ENCODE data around the gene DDR1.
"Not testable (repeated sequence)": the region's sequence is repeated elsewhere in the genome, so short reads cannot be mapped to it uniquely, and the experiment has no call there.

Gene DDR1

GRCh38 chr6:30883685-30884520 is at the start of gene DDR1:
TSS of gene DDR1 (plus strand) at chr6:30884519. CDS start at chr6:30888730, 4,211 bp downstream.
- peak; percentile 36 for DNase-seq

DNA sequence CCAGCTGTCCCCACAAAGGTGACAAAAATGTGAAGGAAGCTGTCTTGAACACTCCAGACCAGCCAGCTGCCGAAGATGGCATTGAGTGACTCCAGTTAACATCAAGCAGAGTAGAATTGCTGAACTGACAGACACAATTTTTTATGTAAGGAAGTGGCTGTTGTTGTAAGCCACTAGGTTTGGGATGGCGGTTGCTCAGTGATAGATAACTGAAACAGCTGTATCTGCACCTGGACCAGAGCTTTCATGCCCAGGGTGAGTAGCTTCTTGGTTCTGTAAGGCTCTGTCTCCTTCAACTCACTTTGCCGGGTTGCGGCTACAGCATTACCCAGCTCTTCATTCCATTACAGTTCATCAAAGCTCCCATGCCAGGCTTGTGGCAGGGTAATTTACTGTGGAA is 49.7 kb upstream of the DDR1 start:
- DNase-seq: no peak

DNA sequence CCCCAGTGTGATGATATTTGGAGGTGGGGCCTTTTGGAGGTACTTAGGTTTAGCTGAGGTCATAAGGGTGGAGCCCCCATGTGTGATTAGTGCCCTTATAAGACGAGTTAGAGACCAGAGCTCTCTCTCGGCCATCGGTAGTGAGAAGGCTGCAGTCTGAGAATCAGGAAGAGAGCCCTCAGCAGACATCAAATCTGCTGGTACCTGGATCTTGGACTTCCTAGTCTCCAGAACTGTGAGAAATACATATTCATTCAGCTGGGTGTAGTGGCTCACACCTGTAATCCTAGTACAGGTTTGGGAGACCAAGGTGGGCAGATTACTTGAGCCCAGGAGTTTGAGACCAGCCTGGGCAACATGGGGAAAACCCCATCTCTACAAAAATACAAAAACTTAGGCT is 48.7 kb upstream of the DDR1 start:
- DNase-seq: no peak

DNA sequence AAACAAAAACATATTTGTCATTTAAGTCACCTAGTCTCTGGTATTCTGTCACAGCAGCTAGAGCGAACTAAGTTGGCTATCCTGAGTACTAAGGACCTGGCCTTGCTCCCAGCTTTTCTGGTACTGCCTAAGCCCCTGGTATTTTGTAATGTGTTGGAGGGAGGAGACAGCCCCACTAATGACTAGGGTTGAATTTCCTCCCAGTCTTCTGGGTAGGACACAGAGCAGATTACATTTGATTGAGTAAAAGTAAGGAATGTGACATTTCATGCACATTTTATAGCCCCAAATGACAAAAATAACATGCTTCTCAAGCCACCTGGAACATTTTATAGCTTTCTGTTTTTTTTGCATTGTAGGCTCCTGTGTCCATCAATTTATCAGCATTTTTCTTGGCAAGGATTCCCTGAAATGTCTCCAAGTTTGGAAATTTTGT is 47.9 kb upstream of the DDR1 start:
- DNase-seq: no peak

GRCh38 chr6:30836957-30837356 is 47.4 kb upstream of the DDR1 start:
- no peak for DNase-seq

- no peak for DNase-seq
Observed at GRCh38 chr6:30837432-30837831, 46.9 kb upstream of the DDR1 start.

DNA sequence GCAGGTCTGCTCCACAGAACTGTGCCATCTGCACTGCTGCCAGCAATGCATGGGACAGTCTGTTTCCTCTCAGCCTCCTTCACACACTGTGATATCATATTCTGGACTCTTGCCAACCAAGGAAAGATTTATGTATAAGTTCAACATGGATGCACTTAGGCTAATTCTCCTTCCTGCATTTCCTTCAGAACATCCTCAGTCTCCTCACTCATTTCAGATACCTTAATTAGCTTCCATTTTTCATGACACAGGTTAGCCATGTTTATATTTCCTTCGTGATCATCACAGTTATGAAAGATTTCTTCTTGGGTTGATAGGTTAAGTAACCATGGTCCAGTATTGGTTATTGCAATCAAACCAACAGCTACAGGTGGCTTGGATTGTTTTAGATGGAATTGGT is 46.4 kb upstream of the DDR1 start:
- no peak for DNase-seq

- no peak for DNase-seq
Observed at GRCh38 chr6:30839671-30840070, 44.6 kb upstream of the DDR1 start.

DNA sequence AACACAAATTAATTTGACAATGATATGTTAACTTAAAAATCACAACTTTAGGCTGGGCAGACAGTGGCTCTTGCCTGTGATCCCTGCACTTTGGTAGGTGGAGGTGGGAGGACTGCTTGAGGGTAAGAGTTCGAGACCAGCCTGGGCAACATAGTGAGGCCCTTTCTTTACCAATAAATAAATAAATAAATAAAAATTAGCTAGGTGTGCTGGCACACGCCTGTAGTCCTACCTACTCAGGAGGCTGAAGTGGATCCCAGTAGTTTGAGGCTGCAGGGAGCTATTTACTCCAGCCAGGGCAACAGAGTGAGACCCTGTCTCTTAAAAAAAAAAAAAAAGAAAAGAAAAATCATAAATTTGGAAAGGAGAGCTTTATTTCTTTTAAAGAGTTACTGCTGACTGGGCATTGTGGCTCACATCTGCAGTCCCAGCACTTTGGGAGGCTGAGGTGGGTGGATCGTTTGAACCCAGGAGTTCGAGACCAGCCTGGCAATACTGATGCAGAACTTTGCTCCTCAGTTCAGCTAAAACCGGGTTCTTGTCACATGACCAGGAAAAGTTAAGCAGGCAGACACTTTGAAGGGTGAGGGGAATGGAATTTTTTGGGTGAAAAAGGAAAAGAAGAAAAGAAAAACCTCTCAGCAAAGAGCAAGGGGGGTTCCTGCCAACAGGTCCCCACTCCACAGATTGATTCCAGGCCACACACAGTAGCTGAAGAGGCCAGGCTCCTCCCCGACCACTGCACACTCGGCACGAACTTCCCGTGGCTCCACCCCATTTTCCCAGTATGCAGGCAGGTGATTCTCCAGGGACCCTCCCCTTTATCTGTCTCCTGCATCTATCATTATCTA is 44.0 kb upstream of the DDR1 start:
- no peak for DNase-seq

GRCh38 chr6:30840935-30841643 is 43.2 kb upstream of the DDR1 start:
- no peak for DNase-seq

- no peak for DNase-seq
Observed at GRCh38 chr6:30841644-30842504, 42.4 kb upstream of the DDR1 start.

- DNase-seq: no peak
Observed at GRCh38 chr6:30842754-30843610, 41.3 kb upstream of the DDR1 start.

GRCh38 chr6:30843611-30843998 is 40.7 kb upstream of the DDR1 start:
- DNase-seq: no peak

DNA sequence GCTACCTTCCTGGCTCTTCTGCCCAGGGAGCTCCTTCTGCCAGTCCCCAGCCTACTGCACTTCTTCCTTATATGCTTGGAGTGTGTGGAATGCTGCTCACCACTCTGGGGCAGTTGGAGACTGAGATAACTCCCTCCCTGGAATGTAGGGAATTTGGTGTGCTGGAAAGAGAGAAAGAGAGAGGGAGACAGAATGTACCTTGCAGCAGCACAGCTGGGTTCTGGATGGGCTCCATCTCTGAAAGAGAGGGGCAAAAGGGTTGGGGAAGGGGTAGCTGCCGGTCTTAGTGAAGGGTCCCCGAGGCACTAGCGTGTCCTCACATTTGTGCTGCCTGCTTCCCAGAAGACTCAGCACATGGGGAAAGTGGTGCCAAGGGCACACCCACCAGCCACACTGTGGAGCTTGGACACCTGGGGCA is 40.2 kb upstream of the DDR1 start:
- no peak for DNase-seq

- DNase-seq: no peak
Observed at GRCh38 chr6:30845183-30845582, 39.1 kb upstream of the DDR1 start.

DNA sequence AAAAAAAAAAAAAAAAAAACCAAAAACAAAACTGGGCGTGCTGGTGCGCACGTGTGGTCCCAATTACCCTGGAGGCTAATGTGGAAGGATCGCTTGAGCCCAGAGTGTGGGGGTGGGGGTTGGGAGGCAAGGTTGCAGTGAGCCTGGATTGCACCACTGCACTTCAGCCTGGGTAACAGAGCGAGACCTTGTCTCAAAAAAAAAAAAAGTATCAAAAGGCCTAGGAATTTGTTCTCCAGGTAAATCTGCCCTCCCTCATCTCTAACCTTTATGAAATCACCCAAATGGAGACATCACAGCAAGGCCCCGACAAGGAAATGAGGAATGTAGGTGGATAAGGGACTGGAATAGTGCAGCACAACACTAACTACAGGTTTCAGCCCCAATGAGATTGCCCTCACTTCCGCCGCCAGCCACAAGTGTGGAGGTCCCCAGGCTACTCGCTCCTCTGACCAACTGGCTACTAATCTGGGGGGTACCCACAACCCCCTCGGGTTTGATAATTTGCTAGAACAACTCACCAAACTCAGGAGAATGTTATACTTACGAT is 36.8 kb upstream of the DDR1 start:
- DNase-seq: no peak

- no peak for DNase-seq
Observed at GRCh38 chr6:30847971-30848436, 36.3 kb upstream of the DDR1 start.

DNA sequence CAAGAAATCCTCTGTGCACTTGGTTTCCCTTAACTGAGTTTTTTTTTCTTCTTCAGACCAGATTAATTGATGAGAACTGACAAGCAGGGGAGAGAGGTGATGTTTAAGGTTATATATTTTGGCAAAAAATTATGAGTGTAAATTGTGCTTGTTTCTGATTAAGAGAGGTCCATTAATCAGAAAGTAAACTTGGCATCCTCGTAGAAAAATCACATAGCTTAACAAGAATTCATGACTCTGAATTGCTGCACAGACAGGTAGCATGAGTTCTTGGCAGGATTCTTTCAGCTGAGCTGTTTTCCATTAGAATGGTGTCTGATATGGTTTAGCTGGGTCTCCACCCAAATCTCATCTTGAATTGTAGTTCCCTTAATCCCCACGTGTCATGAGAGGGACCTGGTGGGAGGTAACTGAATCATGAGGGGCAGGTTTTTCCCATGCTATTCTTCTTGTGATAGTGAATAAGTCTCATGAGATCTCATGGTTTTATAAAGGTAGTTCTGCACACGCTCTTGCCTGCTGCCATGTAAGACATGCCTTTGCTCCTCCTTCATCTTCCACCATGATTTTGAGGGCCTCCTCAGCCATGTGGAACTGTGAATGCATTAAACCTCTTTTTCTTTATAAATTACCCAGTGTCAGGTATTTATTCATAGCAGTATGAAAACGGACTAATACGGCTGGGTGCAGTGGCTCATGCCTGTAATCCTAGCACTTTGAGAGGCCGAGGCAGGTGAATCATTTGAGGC is 34.2 kb upstream of the DDR1 start:
- DNase-seq: no peak

GRCh38 chr6:30852459-30852858 is 31.9 kb upstream of the DDR1 start:
- DNase-seq: not testable (repeated sequence)
